Osteoblast (primary cell): ENCODE results near the gene CD48. TPM values are rescaled to one million over a fixed set of nuclear protein-coding genes. Genes with fewer than 3 reads are reported as not detected.

Experiments
- DNase-seq: peaks from one replicate; pipeline ENCODE4 v3.0.0; 2011; ENCODE audit warnings: low spot score, mixed read lengths; ENCODE audit not compliant: insufficient read length; ENCODE audit errors: missing footprints
- H2AFZ ChIP-seq: 2 replicates; pipeline ENCODE4 v1.6.0; 2011; ENCODE audit warnings: mild to moderate bottlenecking, low read length
- H3K27ac ChIP-seq: 2 replicates; pipeline ENCODE4 v1.5.1; 2011; ENCODE audit warnings: mild to moderate bottlenecking, low read depth, low read length, moderate library complexity
- H3K27me3 ChIP-seq: 2 replicates; pipeline ENCODE4 v1.6.0; 2012; ENCODE audit warnings: mild to moderate bottlenecking, control low read depth, inconsistent platforms, low read length, moderate library complexity; ENCODE audit not compliant: insufficient read depth
- H3K36me3 ChIP-seq: 2 replicates; pipeline ENCODE4 v1.5.1; 2011; ENCODE audit warnings: mild to moderate bottlenecking, low read length, control low read depth, moderate library complexity; ENCODE audit not compliant: insufficient read depth
- H3K4me1 ChIP-seq: 2 replicates; pipeline ENCODE4 v1.5.1; 2011; ENCODE audit warnings: mild to moderate bottlenecking, low read length, control low read depth, moderate library complexity; ENCODE audit not compliant: insufficient read depth
- H3K4me2 ChIP-seq: 2 replicates; pipeline ENCODE4 v1.6.0; 2011; ENCODE audit warnings: mild to moderate bottlenecking, low read length; ENCODE audit not compliant: insufficient read depth
- H3K4me3 ChIP-seq: fragments of 200-600 bp; sonication (generic); 3 replicates; pipeline ENCODE4 v1.5.1; 2012; ENCODE audit warnings: mild to moderate bottlenecking, low read length, inconsistent platforms; ENCODE audit not compliant: insufficient read depth
- H3K79me2 ChIP-seq: 2 replicates; pipeline ENCODE4 v1.6.0; 2012; ENCODE audit warnings: mild to moderate bottlenecking, low read length, control low read depth, inconsistent platforms; ENCODE audit not compliant: insufficient read depth
- H3K9me3 ChIP-seq: 2 replicates; pipeline ENCODE4 v1.5.1; 2011; ENCODE audit warnings: low read depth, low read length, control low read depth
- H4K20me1 ChIP-seq: 2 replicates; pipeline ENCODE4 v1.6.0; 2012; ENCODE audit warnings: mild to moderate bottlenecking, low read length, control low read depth; ENCODE audit not compliant: insufficient read depth
- CTCF ChIP-seq: IDR thresholded peaks from 2 replicates; pipeline ENCODE4 v1.5.1; 2011; ENCODE audit warnings: mild to moderate bottlenecking, low read depth, low read length, moderate library complexity; ENCODE audit errors: extremely low read depth
- total RNA-seq: library from RNA; depleted of rRNA; stranded (reverse); fragments of >200 nt; gene quantifications from 2 replicates; pipeline ENCODE4 v1.2.3, GENCODE V29; 2012

The CD48 gene
- total RNA-seq, 1 donor: under 0.01 TPM

- Histone ChIP-seq H3K36me3 (no peaks in the 10 kb centered on the region), H3K27me3 (no peaks in the 10 kb centered on the region), H3K4me2 (no peak overlapping the region), H2AFZ (no peak overlapping the region), H4K20me1 (no peaks in the 10 kb centered on the region), H3K79me2 (no peaks in the 10 kb centered on the region), H3K4me1 (no peaks in the 10 kb centered on the region), H3K9me3 (no peaks in the 10 kb centered on the region), H3K27ac (no peak overlapping the region), H3K4me3 (no peak overlapping the region)
- no peak for DNase-seq
- no peak for TF ChIP-seq CTCF
Measured at GRCh38 chr1:160664573-160665051, 47.0 kb downstream of the CD48 start.

- Histone ChIP-seq H3K4me1 (no peaks in the 10 kb centered on the region), H3K27me3 (no peaks in the 10 kb centered on the region), H4K20me1 (no peaks in the 10 kb centered on the region), H3K4me2 (no peak overlapping the region), H2AFZ (no peak overlapping the region), H3K79me2 (no peaks in the 10 kb centered on the region), H3K36me3 (no peaks in the 10 kb centered on the region), H3K4me3 (no peak overlapping the region), H3K9me3 (no peaks in the 10 kb centered on the region), H3K27ac (no peak overlapping the region)
- no peak for TF ChIP-seq CTCF
- DNase-seq: no peak
Measured at GRCh38 chr1:160662910-160663309, 48.7 kb downstream of the CD48 start.

- Histone ChIP-seq H3K36me3 (no peaks in the 10 kb centered on the region), H4K20me1 (no peaks in the 10 kb centered on the region), H3K4me1 (no peaks in the 10 kb centered on the region), H3K79me2 (no peaks in the 10 kb centered on the region), H3K27me3 (no peaks in the 10 kb centered on the region), H3K9me3 (no peaks in the 10 kb centered on the region), H2AFZ (no peak overlapping the region), H3K4me3 (no peak overlapping the region), H3K4me2 (no peak overlapping the region), H3K27ac (no peak overlapping the region)
- no peak for DNase-seq
- TF ChIP-seq CTCF: no peak
Measured at GRCh38 chr1:160659566-160659965, 52.1 kb downstream of the CD48 start.

- no peaks in the 10 kb centered on the region for H4K20me1 ChIP-seq
- TF ChIP-seq CTCF: no peak
- H3K27me3 ChIP-seq: no peaks in the 10 kb centered on the region
- no peak overlapping the region for H3K27ac ChIP-seq
- no peak overlapping the region for H3K4me2 ChIP-seq
- DNase-seq: no peak
- no peaks in the 10 kb centered on the region for H3K79me2 ChIP-seq
- H3K9me3 ChIP-seq: no peaks in the 10 kb centered on the region
- no peaks in the 10 kb centered on the region for H3K4me1 ChIP-seq
- no peaks in the 10 kb centered on the region for H3K36me3 ChIP-seq
- H2AFZ ChIP-seq: no peak overlapping the region
- no peak overlapping the region for H3K4me3 ChIP-seq
Measured at GRCh38 chr1:160658814-160659193, 52.8 kb downstream of the CD48 start.
